Adrenal gland (tissue), 12 donors: ENCODE results near the gene TMEM254. TPM values are rescaled to one million over a fixed set of nuclear protein-coding genes. Genes with fewer than 3 reads are reported as not detected.

Source experiments
- DNase-seq, 7 donors: peaks; one replicate each; pipeline ENCODE4 v3.0.0-alpha.2; 2019 to 2020
- H3K27ac ChIP-seq, 5 donors: fragments of 200-600 bp; sonication (generic) in 4 of 5; 1 replicate in 3 of 5; 2 replicates in 2 of 5; pipeline versions ENCODE4 v1.5.1 to v1.8.0; 2016 to 2020; ENCODE audit warnings: mild to moderate bottlenecking in 1 of 5
- H3K27me3 ChIP-seq: fragments of 200-600 bp; 2 replicates; pipeline ENCODE4 v1.8.0; 2021
- H3K36me3 ChIP-seq, 2 donors: fragments of 200-600 bp; replicated peaks in 1 of 2; 1 replicate in 1 of 2; 2 replicates in 1 of 2; pipeline versions ENCODE4 v1.5.1 to v1.8.0; 2018 to 2022
- H3K4me1 ChIP-seq, 2 donors: fragments of 200-600 bp; replicated peaks in 1 of 2; 1 replicate in 1 of 2; 2 replicates in 1 of 2; pipeline versions ENCODE4 v1.5.1 to v1.8.0; 2018 to 2021
- H3K4me3 ChIP-seq, 4 donors: fragments of 200-600 bp; sonication (generic) in 3 of 4; one replicate each; pipeline ENCODE4 v1.5.1; 2016 to 2018
- H3K9me3 ChIP-seq, 3 donors: fragments of 200-600 bp; sonication (generic) in 1 of 3; replicated peaks in 1 of 3; 1 replicate in 2 of 3; 2 replicates in 1 of 3; pipeline versions ENCODE4 v1.5.1 to v1.8.0; 2016 to 2021
- POLR2A ChIP-seq, 2 donors: fragments of 450-650 bp; IDR thresholded peaks; one replicate each; pipeline ENCODE4 v1.6.1; 2017; ENCODE audit warnings: antibody characterized with exemption in 2 of 2, mild to moderate bottlenecking in 2 of 2, moderate library complexity in 1 of 2
- WGBS, 4 donors: extraction: QIAGEN DNeasy Blood & Tissue Kit in 2 of 4; methylation state at CpG; one replicate each; pipeline versions ENCODE4 v1.1.5 to v1.1.7; 2013 to 2017; 5-methylcytosine and 5-hydroxymethylcytosine counted together
- intact Hi-C, 2 donors: fragments of 100-400 bp; cut with DNase I; formaldehyde crosslinking; loops; one replicate each; pipeline versions ENCODE4 v1.14.1 to v1.15.0; 2022 to 2023
- polyA plus RNA-seq, 3 donors: library from polyadenylated mRNA; stranded (reverse); fragments of 200-250 nt in 2 of 3; fragments of 350-450 nt in 1 of 3; fragmentation: Illumina TruSeq in 1 of 3; extraction: RNeasy Lipid Tissue Mini Kit (QIAGEN cat#74804) in 1 of 3; gene quantifications; one replicate each; pipeline ENCODE4 v1.2.3, GENCODE V29; 2013 to 2014
- total RNA-seq, 9 donors: library from RNA; depleted of rRNA in 4 of 9; stranded (reverse); fragments of >200 nt in 4 of 9; fragments of 120-200 nt in 1 of 9; fragmentation: NEBNext Ultra II Directional in 1 of 9; extraction: Animal tissue kit (Norgen Biotek cat#: 25700) in 1 of 9; gene quantifications; one replicate each; pipeline versions ENCODE4 v1.1.0 to v1.2.4, GENCODE V29; 2013 to 2023
- TF ChIP-seq, protein P1 (sequence below), 6 experiments: fragments of 450-650 bp in 4 of 6; fragments of 200-600 bp in 2 of 6; sonication (generic) in 1 of 6; IDR thresholded peaks; 1 replicate in 5 of 6; 2 replicates in 1 of 6; pipeline versions ENCODE4 v1.5.1 to v1.8.0; 2016 to 2021; ENCODE audit warnings: antibody characterized with exemption in 6 of 6, mild to moderate bottlenecking in 2 of 6, moderate library complexity in 1 of 6
- donor health status: healthy with polysubstance abuse.
- donor health status: Bipolar disorder and iron deficiency.
- donor health status: DM: yes; HTN: yes; CAD: no.
- donor health status: DM: no; HTN: no; CAD: no.
- donor health status: DM: no; HTN: no; CAD: no.
- donor health status: DM: yes; HTN: yes; CAD: no.

TMEM254 gene
- total and polyA plus RNA-seq, 12 donors, result 8.8 to 47.2 (median 27.1) TPM

- Histone ChIP-seq H3K9me3 (no peaks in the 10 kb centered on the region), H3K27ac (no peak overlapping the region), H3K4me3 (no peak overlapping the region), H3K4me1 (no peaks in the 10 kb centered on the region), H3K36me3 (no peaks in the 10 kb centered on the region), H3K27me3 (no peaks in the 10 kb centered on the region)
- DNase-seq, result no peak
- intact Hi-C loops, result no loop called here
- TF ChIP-seq, protein P1, sequence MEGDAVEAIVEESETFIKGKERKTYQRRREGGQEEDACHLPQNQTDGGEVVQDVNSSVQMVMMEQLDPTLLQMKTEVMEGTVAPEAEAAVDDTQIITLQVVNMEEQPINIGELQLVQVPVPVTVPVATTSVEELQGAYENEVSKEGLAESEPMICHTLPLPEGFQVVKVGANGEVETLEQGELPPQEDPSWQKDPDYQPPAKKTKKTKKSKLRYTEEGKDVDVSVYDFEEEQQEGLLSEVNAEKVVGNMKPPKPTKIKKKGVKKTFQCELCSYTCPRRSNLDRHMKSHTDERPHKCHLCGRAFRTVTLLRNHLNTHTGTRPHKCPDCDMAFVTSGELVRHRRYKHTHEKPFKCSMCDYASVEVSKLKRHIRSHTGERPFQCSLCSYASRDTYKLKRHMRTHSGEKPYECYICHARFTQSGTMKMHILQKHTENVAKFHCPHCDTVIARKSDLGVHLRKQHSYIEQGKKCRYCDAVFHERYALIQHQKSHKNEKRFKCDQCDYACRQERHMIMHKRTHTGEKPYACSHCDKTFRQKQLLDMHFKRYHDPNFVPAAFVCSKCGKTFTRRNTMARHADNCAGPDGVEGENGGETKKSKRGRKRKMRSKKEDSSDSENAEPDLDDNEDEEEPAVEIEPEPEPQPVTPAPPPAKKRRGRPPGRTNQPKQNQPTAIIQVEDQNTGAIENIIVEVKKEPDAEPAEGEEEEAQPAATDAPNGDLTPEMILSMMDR (IDR thresholded peaks at IDR 0.05), result no peak
- TF ChIP-seq POLR2A (IDR thresholded peaks at IDR 0.05), result no peak
Observed at GRCh38 chr10:80122110-80122710, 43.7 kb downstream of the TMEM254 start.

GRCh38 chr10:80122746-80123145 lies 44.3 kb downstream of the TMEM254 start:
- Histone ChIP-seq H3K9me3 (no peaks in the 10 kb centered on the region), H3K27ac (no peak overlapping the region), H3K36me3 (no peaks in the 10 kb centered on the region), H3K27me3 (no peaks in the 10 kb centered on the region), H3K4me1 (no peaks in the 10 kb centered on the region), H3K4me3 (no peak overlapping the region)
- WGBS, 4 donors, result 63 to 72% (median 69%) methylated on average over 2 of the region's 2 CpGs
- TF ChIP-seq, protein P1 (IDR thresholded peaks at IDR 0.05), result no peak
- no peak for TF ChIP-seq POLR2A (IDR thresholded peaks at IDR 0.05)
- DNase-seq, result no peak
- intact Hi-C loops, result no loop called here

DNA sequence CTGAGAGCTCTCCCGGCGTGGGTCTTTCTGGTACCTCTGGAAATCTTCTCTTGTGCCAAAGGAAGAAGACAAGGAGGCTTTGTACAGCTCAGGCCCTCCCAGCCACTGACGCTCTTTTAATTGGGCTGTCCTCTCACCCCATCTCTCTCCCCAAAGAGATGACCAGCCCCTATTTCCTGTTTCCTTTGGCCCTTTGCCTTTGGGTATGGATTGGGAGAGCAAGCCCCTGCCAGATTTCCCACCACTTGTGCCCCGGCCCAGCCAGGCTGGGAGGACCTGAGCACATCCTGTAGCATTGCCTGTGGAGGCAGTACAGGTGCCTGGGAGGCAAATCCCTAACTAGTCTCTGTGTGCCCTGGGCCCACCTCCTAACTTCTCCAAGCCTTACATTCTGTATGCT lies 48.4 kb downstream of the TMEM254 start:
- no peak for TF ChIP-seq POLR2A (IDR thresholded peaks at IDR 0.05)
- TF ChIP-seq, protein P1 (IDR thresholded peaks at IDR 0.05), result no peak
- no peak overlapping the region for H3K27ac ChIP-seq
- DNase-seq, result no peak
- WGBS, 4 donors, result 48 to 73% (median 58%) methylated on average over 4 of the region's 4 CpGs
- H3K36me3 ChIP-seq, result no peaks in the 10 kb centered on the region
- H3K4me3 ChIP-seq, result no peak overlapping the region
- H3K9me3 ChIP-seq, result no peaks in the 10 kb centered on the region
- no peaks in the 10 kb centered on the region for H3K27me3 ChIP-seq
- no peaks in the 10 kb centered on the region for H3K4me1 ChIP-seq
- intact Hi-C loops, result no loop called here

DNA sequence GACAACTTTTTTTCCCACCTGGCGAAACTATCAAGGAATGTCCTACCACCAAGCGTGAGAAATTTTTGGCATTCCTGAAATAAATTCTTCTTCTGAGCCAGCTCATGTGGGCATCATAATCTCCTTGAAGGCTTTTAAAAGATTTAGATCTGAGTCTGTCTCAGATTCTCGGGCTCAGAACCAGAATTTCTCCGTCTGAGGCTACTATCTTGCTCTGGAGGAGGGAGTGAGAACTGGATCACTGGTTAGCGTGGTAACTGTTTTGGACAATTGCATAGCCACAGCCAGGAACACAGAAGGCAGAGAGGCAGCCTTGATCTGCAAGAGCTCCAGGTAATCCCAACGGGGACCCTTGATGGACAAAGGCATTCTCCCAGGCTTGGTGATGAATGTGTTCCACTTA lies 53.0 kb downstream of the TMEM254 start:
- intact Hi-C loops, result no loop called here
- peaks cover 4% of the 10 kb centered on the region for H3K27me3 ChIP-seq
- 74 to 89% (median 84%) methylated on average over 6 of the region's 6 CpGs for WGBS, 4 donors
- no peaks in the 10 kb centered on the region for H3K9me3 ChIP-seq
- TF ChIP-seq, protein P1 (IDR thresholded peaks at IDR 0.05), result no peak
- no peak for TF ChIP-seq POLR2A (IDR thresholded peaks at IDR 0.05)
- no peaks in the 10 kb centered on the region for H3K36me3 ChIP-seq
- H3K4me1 ChIP-seq, result peaks cover 0 to 5% of the 10 kb centered on the region in 2 donors
- no peak overlapping the region for H3K27ac ChIP-seq
- no peak for DNase-seq
- no peak overlapping the region for H3K4me3 ChIP-seq
